IMR-90 (cell line): ENCODE data around the gene MIEN1. TPM values are rescaled to one million over a fixed set of nuclear protein-coding genes. Genes with fewer than 3 reads are reported as not detected.
"Not testable (repeated sequence)": the region's sequence is repeated elsewhere in the genome, so short reads cannot be mapped to it uniquely, and the experiment has no call there.

Experiments used
- ATAC-seq: fragments of 200-7000 bp; cut with Tn5 transposase; 2 replicates; pipeline ENCODE4 v1.9.1; 2020; ENCODE audit warnings: low read depth, mild to moderate bottlenecking, moderate library complexity
- BruUV-seq: library from RNA; stranded (reverse); fragments of 400-500 nt; replicated peaks from 2 replicates; lab custom pipeline; 2021; lab: Mats Ljungman, UMichigan
- CTCF ChIA-PET: fragments of 300-600 bp; formaldehyde crosslinking; extraction: SDS; loops from one replicate; lab custom pipeline; 2021; ENCODE audit warnings: antibody characterized with exemption; lab: Yijun Ruan, JAX
- POLR2A ChIA-PET: fragments of 300-600 bp; sonication (Branson Sonifier 250); formaldehyde crosslinking; loops from one replicate; lab custom pipeline; 2022; ENCODE audit warnings: antibody characterized with exemption; ENCODE audit not compliant: unreplicated experiment; lab: Charles Lee
- DNase-seq: peaks from one replicate; pipeline ENCODE4 v3.0.0; 2013
- H2AFZ ChIP-seq: replicated peaks from 2 replicates; pipeline ENCODE3; 2013; ENCODE audit warnings: low read length, mild to moderate bottlenecking; ENCODE audit not compliant: poor library complexity
- H2AK5ac ChIP-seq: 2 replicates; pipeline ENCODE4 v1.6.1; 2013; ENCODE audit warnings: low read depth, low read length, inconsistent platforms
- H2AK9ac ChIP-seq: replicated peaks from 2 replicates; pipeline ENCODE3; 2013; ENCODE audit warnings: mild to moderate bottlenecking, low read depth, low read length, moderate library complexity; ENCODE audit not compliant: poor library complexity
- H2BK120ac ChIP-seq: 2 replicates; pipeline ENCODE4 v1.6.1; 2013; ENCODE audit warnings: low read depth, low read length, inconsistent platforms
- H2BK15ac ChIP-seq: 3 replicates; pipeline ENCODE4 v1.6.1; 2013; ENCODE audit warnings: low read depth, low read length, inconsistent platforms
- H2BK20ac ChIP-seq: 2 replicates; pipeline ENCODE4 v1.6.1; 2013; ENCODE audit warnings: low read depth, mild to moderate bottlenecking, inconsistent platforms, low read length, moderate library complexity
- H2BK5ac ChIP-seq: 2 replicates; pipeline ENCODE4 v1.6.1; 2013; ENCODE audit warnings: mild to moderate bottlenecking, low read depth, low read length, inconsistent platforms; ENCODE audit not compliant: poor library complexity, severe bottlenecking
- H3K14ac ChIP-seq: replicated peaks from 2 replicates; pipeline ENCODE4 v1.6.1; 2013; ENCODE audit warnings: low read depth, low read length, inconsistent platforms
- H3K18ac ChIP-seq: 2 replicates; pipeline ENCODE4 v1.6.1; 2013; ENCODE audit warnings: low read depth, low read length, control low read depth
- H3K23ac ChIP-seq: 2 replicates; pipeline ENCODE4 v1.6.1; 2013; ENCODE audit warnings: low read depth, low read length, inconsistent platforms
- H3K27ac ChIP-seq: 2 replicates; pipeline ENCODE4 v1.5.1; 2013; ENCODE audit warnings: mild to moderate bottlenecking, control low read depth, low read length; ENCODE audit not compliant: insufficient read depth
- H3K27me3 ChIP-seq: 2 replicates; pipeline ENCODE4 v1.6.1; 2013; ENCODE audit warnings: low read length; ENCODE audit not compliant: control insufficient read depth, insufficient read depth
- H3K36me3 ChIP-seq: 2 replicates; pipeline ENCODE4 v1.6.1; 2013; ENCODE audit warnings: low read length, mixed read lengths; ENCODE audit not compliant: control insufficient read depth, insufficient read depth
- H3K4ac ChIP-seq: 2 replicates; pipeline ENCODE4 v1.6.1; 2013; ENCODE audit warnings: low read depth, low read length, inconsistent platforms
- H3K4me1 ChIP-seq: 2 replicates; pipeline ENCODE4 v1.6.1; 2013; ENCODE audit warnings: low read length, mixed read lengths; ENCODE audit not compliant: control insufficient read depth, insufficient read depth
- H3K4me2 ChIP-seq: 2 replicates; pipeline ENCODE4 v1.6.1; 2013; ENCODE audit warnings: low read depth, mild to moderate bottlenecking, control low read depth, low read length, moderate library complexity
- H3K4me3 ChIP-seq: 2 replicates; pipeline ENCODE4 v1.5.1; 2013; ENCODE audit warnings: low read depth, mild to moderate bottlenecking, control low read depth, low read length, moderate library complexity; ENCODE audit not compliant: insufficient read depth
- H3K56ac ChIP-seq: 2 replicates; pipeline ENCODE4 v1.6.1; 2013; ENCODE audit warnings: low read length, inconsistent platforms; ENCODE audit not compliant: insufficient read depth; ENCODE audit errors: extremely low read depth
- H3K79me1 ChIP-seq, 2 experiments: 2 replicates each; pipeline ENCODE4 v1.6.1; 2013; ENCODE audit warnings: low read length in 2 of 2, inconsistent platforms in 1 of 2, low read depth in 1 of 2
- H3K9ac ChIP-seq: 2 replicates; pipeline ENCODE4 v1.6.1; 2013; ENCODE audit warnings: low read depth, low read length, control low read depth
- H3K9me1 ChIP-seq: 2 replicates; pipeline ENCODE4 v1.6.1; 2013; ENCODE audit warnings: low read length, inconsistent platforms; ENCODE audit not compliant: insufficient read depth
- H3K9me3 ChIP-seq: 2 replicates; pipeline ENCODE4 v1.6.1; 2013; ENCODE audit warnings: low read length; ENCODE audit not compliant: control insufficient read depth, insufficient read depth
- H4K20me1 ChIP-seq: 2 replicates; pipeline ENCODE4 v1.6.1; 2013; ENCODE audit warnings: low read length, inconsistent platforms; ENCODE audit not compliant: insufficient read depth
- H4K5ac ChIP-seq: 2 replicates; pipeline ENCODE4 v1.6.1; 2013; ENCODE audit warnings: mild to moderate bottlenecking, low read depth, low read length, control low read depth
- H4K8ac ChIP-seq, 2 experiments: 2 replicates each; pipeline ENCODE4 v1.6.1; 2013; ENCODE audit warnings: low read depth in 2 of 2, low read length in 2 of 2, control low read depth in 1 of 2, inconsistent platforms in 1 of 2
- H4K91ac ChIP-seq: 2 replicates; pipeline ENCODE4 v1.6.1; 2013; ENCODE audit warnings: low read depth, low read length, inconsistent platforms; ENCODE audit not compliant: insufficient read depth
- BHLHE40 ChIP-seq: fragments of 150-350 bp; IDR thresholded peaks from 2 replicates; pipeline ENCODE4 v1.6.1; 2016; ENCODE audit warnings: mild to moderate bottlenecking, low read depth, low read length
- CEBPB ChIP-seq: IDR thresholded peaks from 2 replicates; pipeline ENCODE4 v1.6.1; 2012; ENCODE audit warnings: low read depth, low read length, improper control_type of control experiment
- CTCF ChIP-seq: conservative IDR thresholded peaks from 2 replicates; pipeline ENCODE4 v1.5.1; 2012; ENCODE audit warnings: mild to moderate bottlenecking, low read depth, low read length, improper control_type of control experiment
- FOS ChIP-seq: fragments of 150-350 bp; IDR thresholded peaks from 2 replicates; pipeline ENCODE4 v1.6.1; 2016; ENCODE audit warnings: low read depth, low read length
- MAFK ChIP-seq: IDR thresholded peaks from 2 replicates; pipeline ENCODE4 v1.6.1; 2012; ENCODE audit warnings: low read depth, low read length, improper control_type of control experiment
- MAZ ChIP-seq: IDR thresholded peaks from 2 replicates; pipeline ENCODE4 v1.6.1; 2012; ENCODE audit warnings: low read depth, mild to moderate bottlenecking, low read length, improper control_type of control experiment, moderate library complexity, borderline replicate concordance
- MXI1 ChIP-seq: IDR thresholded peaks from 2 replicates; pipeline ENCODE4 v1.6.1; 2012; ENCODE audit warnings: low read depth, mild to moderate bottlenecking, low read length, moderate library complexity, borderline replicate concordance
- POLR2A ChIP-seq: IDR thresholded peaks from 2 replicates; pipeline ENCODE4 v1.6.1; 2012; ENCODE audit warnings: mild to moderate bottlenecking, low read depth, low read length
- WGBS, 2 experiments: methylation state at CpG; one replicate each; pipeline versions ENCODE4 v1.1.5 to v1.1.7; 2013; ENCODE audit warnings: missing lambda C conversion rate in 2 of 2; ENCODE audit not compliant: insufficient read length in 1 of 2; ENCODE audit errors: extremely low coverage in 2 of 2; 5-methylcytosine and 5-hydroxymethylcytosine counted together
- dilution Hi-C: fragments of 300-500 bp; cut with HindIII; formaldehyde crosslinking; loops from one replicate; pipeline ENCODE4 v1.14.3; 2018; ENCODE audit warnings: low sequenced_read_pairs; ENCODE audit not compliant: unreplicated experiment
- in situ Hi-C: fragments of 300-500 bp; cut with MboI; formaldehyde crosslinking; loops from 3 replicates; pipeline ENCODE4 v1.14.3; 2019; ENCODE audit warnings: low sequenced_read_pairs, inconsistent platforms, mixed read lengths
- intact Hi-C: fragments of 100-400 bp; cut with micrococcal nuclease; formaldehyde crosslinking; loops from 2 replicates; pipeline ENCODE4 v1.10.0; 2022
- polyA plus RNA-seq, 3 experiments: library from polyadenylated mRNA; depleted of rRNA; stranded (reverse); fragments of >200 nt; gene quantifications; 2 replicates each; pipeline ENCODE4 v1.2.3, GENCODE V29; 2012; ENCODE audit warnings: low replicate concordance in 1 of 3
- total RNA-seq: library from RNA; depleted of rRNA; stranded (reverse); fragments of >200 nt; gene quantifications from 2 replicates; pipeline ENCODE4 v1.2.3, GENCODE V29; 2012

MIEN1 gene
- total and polyA plus RNA-seq, 2 of the 4 experiments (the other 2 are of a cell fraction) = 20.3 to 75.6 TPM

GRCh38 chr17:39711851-39712250 is 18.5 kb downstream of the MIEN1 start:
- Histone ChIP-seq H3K14ac (no peak overlapping the region), H3K27me3 (no peaks in the 10 kb centered on the region), H4K8ac (no peak overlapping the region), H3K9me3 (no peaks in the 10 kb centered on the region), H3K4me2 (no peak overlapping the region), H2BK5ac (no peak overlapping the region), H3K27ac (no peak overlapping the region), H3K79me1 (peaks cover 0 to 10% of the 10 kb centered on the region in 2 experiments; a peak in 2 of 4 replicates), H2AFZ (no peak overlapping the region), H3K4ac (no peak overlapping the region), H3K18ac (no peak overlapping the region), H2BK15ac (no peak overlapping the region), H3K4me1 (no peaks in the 10 kb centered on the region), H4K5ac (no peak overlapping the region), H3K9me1 (no peaks in the 10 kb centered on the region), H3K23ac (no peak overlapping the region), H3K9ac (no peak overlapping the region), H4K91ac (no peak overlapping the region), H2AK9ac (no peak overlapping the region), H3K4me3 (no peak overlapping the region), H2BK20ac (no peak overlapping the region), H2BK120ac (no peak overlapping the region), H3K56ac (no peak overlapping the region), H3K36me3 (peaks cover 67% of the 10 kb centered on the region), H4K20me1 (peaks cover 1% of the 10 kb centered on the region; the same call in 1 of the 2 replicates), H2AK5ac (no peak overlapping the region)
- ATAC-seq (no peak), DNase-seq (no peak)
- intact Hi-C loops (no loop called here), in situ Hi-C loops (no loop called here), dilution Hi-C loops (no loop called here)
- no TSS peak for BruUV-seq
- ChIA-PET CTCF (no interaction called here), POLR2A (no interaction called here)
- 100% methylated on average over 1 of the region's 10 CpGs; no CpG with 5 or more reads in 1 of the 2 experiments for WGBS, 2 experiments
- TF ChIP-seq POLR2A (no peak), BHLHE40 (no peak), MAZ (no peak), CTCF (no peak), CEBPB (no peak), MXI1 (no peak), FOS (no peak), MAFK (no peak)

DNA sequence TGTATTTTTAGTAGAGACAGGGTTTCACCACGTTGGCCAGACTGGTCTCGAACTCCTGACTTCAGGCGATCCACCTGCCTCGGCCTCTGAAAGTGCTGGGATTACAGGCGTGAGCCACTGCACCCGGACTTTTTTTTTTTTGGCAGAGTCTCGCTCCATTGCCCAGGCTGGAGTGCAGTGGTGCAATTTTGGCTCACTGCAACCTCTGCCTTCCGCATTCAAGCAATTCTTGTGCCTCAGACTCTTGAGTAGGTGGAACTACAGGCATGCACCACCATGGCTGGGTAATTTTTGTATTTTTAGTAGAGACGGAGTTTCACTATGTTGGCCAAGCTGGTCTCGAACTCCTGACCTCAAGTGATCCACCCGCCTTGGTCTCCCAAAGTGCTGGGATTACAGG is 19.3 kb downstream of the MIEN1 start:
- H3K9me1 ChIP-seq, POLR2A ChIA-PET, in situ Hi-C loops, H3K4me1 ChIP-seq, H3K14ac ChIP-seq, H3K18ac ChIP-seq, H4K91ac ChIP-seq, BruUV-seq, H4K5ac ChIP-seq, CTCF ChIA-PET, H3K4me2 ChIP-seq, H3K4me3 ChIP-seq, H3K56ac ChIP-seq, dilution Hi-C loops, H3K27me3 ChIP-seq, H2BK120ac ChIP-seq, H2AK5ac ChIP-seq, H2BK5ac ChIP-seq, H3K23ac ChIP-seq, intact Hi-C loops, H3K9ac ChIP-seq, H4K8ac ChIP-seq, H2AFZ ChIP-seq, H4K20me1 ChIP-seq, H2AK9ac ChIP-seq, DNase-seq, H3K4ac ChIP-seq, H2BK15ac ChIP-seq, H2BK20ac ChIP-seq, H3K27ac ChIP-seq, H3K9me3 ChIP-seq, ATAC-seq: not testable (repeated sequence)
- Histone ChIP-seq H3K36me3 (peaks cover 60% of the 10 kb centered on the region), H3K79me1 (peaks cover 0 to 17% of the 10 kb centered on the region in 2 experiments; a peak in 2 of 4 replicates)
- WGBS, 2 experiments = 98% methylated on average over 6 of the region's 11 CpGs; no CpG with 5 or more reads in 1 of the 2 experiments
